ENCODE data around the gene SERINC1. TPM values are rescaled to one million over a fixed set of nuclear protein-coding genes. Genes with fewer than 3 reads are reported as not detected.

SERINC1 gene
- total and polyA plus RNA-seq, 7 experiments from 2014 or later: 63.7 to 141 (median 130) TPM

DNA sequence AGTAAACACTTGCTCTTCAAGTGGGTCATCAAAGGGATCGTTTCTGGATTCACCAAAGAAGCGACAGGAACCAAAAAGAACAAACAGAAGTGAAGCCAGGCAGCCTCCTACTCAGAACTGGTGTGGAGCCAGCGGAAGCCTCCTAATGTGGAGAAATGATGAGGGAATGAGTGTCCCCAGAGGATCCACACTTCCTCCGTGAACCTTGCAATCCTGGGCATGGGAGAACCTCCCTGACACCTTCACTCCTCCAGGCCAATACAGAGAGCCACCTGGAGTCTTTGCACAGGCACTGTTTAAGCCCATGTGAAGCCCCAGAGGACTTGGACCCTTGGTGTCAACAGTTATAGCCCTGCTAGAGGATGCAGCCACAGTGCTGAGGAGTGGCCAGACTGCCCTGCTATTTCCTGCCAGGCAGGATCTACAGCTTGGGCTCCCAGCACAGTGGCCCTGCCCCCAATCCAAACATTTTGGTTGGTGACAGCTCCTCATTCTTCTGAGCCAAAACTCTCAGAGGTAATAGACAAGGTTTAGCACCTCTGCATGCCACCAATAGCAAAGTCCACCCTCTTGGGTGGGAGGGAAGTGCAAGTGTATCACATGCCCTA, 23.2 kb upstream of the SERINC1 start:
- Histone ChIP-seq H3K4me1 (ENCODE audit: control insufficient read depth in 2 of 2, insufficient read depth in 2 of 2, low read length in 2 of 2) (no peaks in the 10 kb centered on the region), H3K27me3 (ENCODE audit: control insufficient read depth in 2 of 2, insufficient read depth in 2 of 2, low read length in 2 of 2) (peaks cover 0 to 3% of the 10 kb centered on the region in 2 donors), H3K9me3 (ENCODE audit: control insufficient read depth in 2 of 3, low read length in 3 of 3) (peaks cover 0 to 22% (median 7%) of the 10 kb centered on the region in 3 experiments), H3K4me3 (ENCODE audit: low read length) (no peak overlapping the region), H3K27ac (ENCODE audit: low read depth, low read length) (no peak overlapping the region), H3K36me3 (ENCODE audit: control insufficient read depth in 2 of 3, insufficient read depth in 3 of 3, low read length in 3 of 3) (no peaks in the 10 kb centered on the region)
- ChIA-PET POLR2A (no interaction called here), CTCF (no interaction called here)
- ATAC-seq: no peak
- peaks cover 0 to 17% (median 7%) of the 10 kb centered on the region in 7 donors for H3K4me1 Mint-ChIP-seq
- H3K9me3 Mint-ChIP-seq: peaks cover 8 to 42% (median 27%) of the 10 kb centered on the region in 11 donors
- no peak overlapping the region for H3K4me3 Mint-ChIP-seq
- H3K27me3 Mint-ChIP-seq: peaks cover 12 to 21% (median 16%) of the 10 kb centered on the region in 5 donors
- no peak overlapping the region for H3K27ac Mint-ChIP-seq
- peaks cover 4 to 15% (median 8%) of the 10 kb centered on the region in 5 donors for H3K36me3 Mint-ChIP-seq
- intact Hi-C loops (cut with micrococcal nuclease): loop anchor here (5.0 kb wide), 1 partner anchor 823 kb away; no protein-coding TSS in a partner anchor
- no peak for DNase-seq

DNA sequence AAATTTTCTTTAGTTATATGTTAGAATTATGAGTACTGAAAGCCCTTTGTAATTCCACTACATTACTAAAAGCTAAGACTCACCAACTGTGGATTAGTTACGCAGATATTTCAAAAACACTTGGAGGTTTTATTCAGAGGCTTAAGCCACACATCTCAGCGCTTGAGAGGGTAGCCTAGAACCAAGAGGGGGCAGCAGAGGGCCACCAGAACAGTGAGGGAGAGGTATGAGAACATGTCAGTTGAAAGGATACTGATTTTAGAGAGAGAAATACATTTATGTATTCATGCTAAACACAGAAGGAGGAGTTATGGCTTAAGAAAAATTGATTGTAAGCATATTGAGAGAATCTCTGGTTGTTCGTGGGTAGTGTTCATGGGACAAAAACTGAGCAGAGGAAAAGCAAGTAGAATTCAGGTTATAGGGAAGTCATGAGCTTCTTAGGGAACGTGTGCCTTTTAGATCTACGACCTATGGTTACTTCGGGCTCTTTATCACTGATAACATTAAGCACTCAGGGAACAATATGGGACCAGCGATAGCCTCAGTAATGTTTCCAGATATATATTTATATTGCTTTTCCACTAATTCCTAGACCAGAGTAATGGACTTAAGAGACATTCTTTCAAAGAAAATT, 20.4 kb upstream of the SERINC1 start:
- peaks cover 0 to 4% (median 3%) of the 10 kb centered on the region in 5 donors for H3K36me3 Mint-ChIP-seq
- no peaks in the 10 kb centered on the region for H3K4me1 ChIP-seq (ENCODE audit: control insufficient read depth in 2 of 2, insufficient read depth in 2 of 2, low read length in 2 of 2)
- POLR2A ChIA-PET: interaction anchor here (0.9 to 1.7 kb wide), 2 partner anchors 21 to 36 kb away, joined by 3 to 8 read pairs; partner anchors contain the start of gene SERINC1
- no peak overlapping the region for H3K27ac Mint-ChIP-seq
- H3K27ac ChIP-seq (ENCODE audit: low read depth, low read length): no peak overlapping the region
- H3K4me3 ChIP-seq (ENCODE audit: low read length): no peak overlapping the region
- H3K4me1 Mint-ChIP-seq: peaks cover 0 to 17% (median 7%) of the 10 kb centered on the region in 7 donors
- H3K9me3 Mint-ChIP-seq: peaks cover 0 to 14% (median 7%) of the 10 kb centered on the region in 11 donors
- intact Hi-C loops (cut with micrococcal nuclease): loop anchor here (1.0 to 5.0 kb wide), 6 partner anchors 38 to 825 kb away; partner anchors contain the start of gene PKIB (in 1 of the 2)
- DNase-seq (peak; percentile 33 to 72 (median 64)), ATAC-seq (peak; percentile 98)
- H3K27me3 ChIP-seq (ENCODE audit: control insufficient read depth in 2 of 2, insufficient read depth in 2 of 2, low read length in 2 of 2): peaks cover 0 to 3% of the 10 kb centered on the region in 2 donors
- CTCF ChIA-PET: interaction anchor here (0.7 to 7.2 kb wide), 8 partner anchors 8 to 83 kb away, joined by 3 to 94 read pairs (median 4); no protein-coding TSS in a partner anchor
- H3K9me3 ChIP-seq (ENCODE audit: control insufficient read depth in 2 of 3, low read length in 3 of 3): peaks cover 0 to 13% (median 0%) of the 10 kb centered on the region in 3 experiments
- no peaks in the 10 kb centered on the region for H3K36me3 ChIP-seq (ENCODE audit: control insufficient read depth in 2 of 3, insufficient read depth in 3 of 3, low read length in 3 of 3)
- peak overlapping the region in 4 of 10 donors; percentile 3 to 55 (median 8) for H3K4me3 Mint-ChIP-seq
- H3K27me3 Mint-ChIP-seq: peaks cover 0 to 3% (median 2%) of the 10 kb centered on the region in 5 donors

DNA sequence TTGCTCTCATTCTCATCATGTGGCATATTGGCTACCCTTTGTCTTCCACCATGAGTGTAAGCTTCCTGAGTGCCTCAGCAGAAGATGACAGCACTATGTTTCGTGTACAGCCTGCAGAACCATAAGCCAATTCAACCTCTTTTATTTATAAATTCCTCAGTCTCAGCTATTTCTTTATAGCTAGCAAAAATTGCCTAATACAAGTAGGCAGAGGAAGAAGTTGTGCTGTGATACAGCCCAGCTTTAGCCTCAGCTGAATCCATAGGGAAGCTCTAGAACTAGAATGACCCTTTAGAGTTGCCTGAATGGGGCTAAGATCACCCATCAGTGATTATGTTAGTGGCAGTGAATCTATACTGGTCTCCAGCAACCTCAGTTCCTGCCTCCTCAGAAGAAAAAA, 19.0 kb upstream of the SERINC1 start:
- Mint-ChIP-seq H3K4me1 (peaks cover 0 to 14% (median 4%) of the 10 kb centered on the region in 7 donors), H3K36me3 (peaks cover 0 to 4% (median 0%) of the 10 kb centered on the region in 5 donors), H3K27me3 (peaks cover 0 to 3% (median 0%) of the 10 kb centered on the region in 5 donors), H3K9me3 (peaks cover 0 to 4% (median 0%) of the 10 kb centered on the region in 11 donors), H3K27ac (no peak overlapping the region), H3K4me3 (no peak overlapping the region)
- POLR2A ChIA-PET: no interaction called here
- Histone ChIP-seq H3K9me3 (ENCODE audit: control insufficient read depth in 2 of 3, low read length in 3 of 3) (peaks cover 0 to under 1% (median 0%) of the 10 kb centered on the region in 3 experiments), H3K36me3 (ENCODE audit: control insufficient read depth in 2 of 3, insufficient read depth in 3 of 3, low read length in 3 of 3) (no peaks in the 10 kb centered on the region), H3K4me3 (ENCODE audit: low read length) (no peak overlapping the region), H3K4me1 (ENCODE audit: control insufficient read depth in 2 of 2, insufficient read depth in 2 of 2, low read length in 2 of 2) (no peaks in the 10 kb centered on the region), H3K27me3 (ENCODE audit: control insufficient read depth in 2 of 2, insufficient read depth in 2 of 2, low read length in 2 of 2) (no peaks in the 10 kb centered on the region), H3K27ac (ENCODE audit: low read depth, low read length) (no peak overlapping the region)
- DNase-seq (no peak), ATAC-seq (no peak)
- CTCF ChIA-PET: interaction anchor here (1.1 to 7.2 kb wide), 4 partner anchors 17 to 47 kb away, joined by 3 to 94 read pairs (median 4); no protein-coding TSS in a partner anchor
- intact Hi-C loops (cut with micrococcal nuclease): loop anchor here (5.0 kb wide), 1 partner anchor 827 kb away; no protein-coding TSS in a partner anchor

DNA sequence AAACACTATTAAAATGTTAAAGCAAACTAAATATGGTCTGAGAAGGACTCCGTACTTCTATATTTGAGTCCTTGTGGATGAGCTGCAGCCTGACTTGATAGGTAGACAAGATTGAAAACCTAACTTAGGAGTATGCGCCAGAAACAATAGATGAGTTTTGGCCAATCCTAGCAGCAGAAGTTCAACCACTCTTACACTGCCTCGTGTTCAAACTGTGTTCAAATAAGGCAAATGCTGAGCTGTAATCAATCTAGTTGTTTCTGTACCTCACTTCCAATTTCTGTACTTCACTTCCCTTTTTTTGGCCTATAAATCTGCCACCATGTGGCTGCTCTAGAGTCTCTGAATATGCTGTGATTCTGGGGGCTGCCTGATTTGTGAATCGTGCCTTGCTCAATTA, 13.2 kb upstream of the SERINC1 start:
- Mint-ChIP-seq H3K27ac (no peak overlapping the region), H3K9me3 (no peaks in the 10 kb centered on the region), H3K36me3 (no peaks in the 10 kb centered on the region), H3K27me3 (no peaks in the 10 kb centered on the region), H3K4me3 (no peak overlapping the region), H3K4me1 (no peaks in the 10 kb centered on the region)
- Histone ChIP-seq H3K27ac (ENCODE audit: low read depth, low read length) (no peak overlapping the region), H3K27me3 (ENCODE audit: control insufficient read depth in 2 of 2, insufficient read depth in 2 of 2, low read length in 2 of 2) (no peaks in the 10 kb centered on the region), H3K36me3 (ENCODE audit: control insufficient read depth in 2 of 3, insufficient read depth in 3 of 3, low read length in 3 of 3) (no peaks in the 10 kb centered on the region), H3K4me1 (ENCODE audit: control insufficient read depth in 2 of 2, insufficient read depth in 2 of 2, low read length in 2 of 2) (no peaks in the 10 kb centered on the region), H3K4me3 (ENCODE audit: low read length) (no peak overlapping the region), H3K9me3 (ENCODE audit: control insufficient read depth in 2 of 3, low read length in 3 of 3) (no peaks in the 10 kb centered on the region)
- intact Hi-C loops (cut with micrococcal nuclease): loop anchor here in 1 of 2 donors (2.0 kb wide), 1 partner anchor 104 kb away; no protein-coding TSS in a partner anchor
- DNase-seq (no peak), ATAC-seq (no peak)
- ChIA-PET POLR2A (no interaction called here), CTCF (interaction anchor here (0.7 to 2.2 kb wide), 2 partner anchors 46 to 242 kb away, joined by 4 to 8 read pairs; no protein-coding TSS in a partner anchor)

DNA sequence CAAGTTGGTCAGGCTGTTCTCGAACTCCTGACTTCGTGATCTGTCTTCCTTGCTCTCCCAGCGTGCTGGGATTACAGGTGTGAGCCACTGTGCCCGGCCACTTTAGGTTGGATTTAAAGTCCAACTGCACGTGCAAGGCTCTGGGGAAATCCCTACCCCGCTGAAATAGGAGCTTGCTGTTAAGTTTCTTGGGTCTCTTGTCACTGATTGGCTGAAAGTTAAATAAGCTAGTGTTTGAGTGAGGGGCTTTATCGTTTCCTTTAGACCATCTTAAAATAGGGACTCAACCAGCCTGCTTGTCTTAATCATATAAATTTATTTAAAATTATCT, 11.1 kb upstream of the SERINC1 start:
- intact Hi-C loops (cut with micrococcal nuclease): no loop called here
- Histone ChIP-seq H3K27me3 (ENCODE audit: control insufficient read depth in 2 of 2, insufficient read depth in 2 of 2, low read length in 2 of 2) (no peaks in the 10 kb centered on the region), H3K36me3 (ENCODE audit: control insufficient read depth in 2 of 3, insufficient read depth in 3 of 3, low read length in 3 of 3) (no peaks in the 10 kb centered on the region), H3K4me3 (ENCODE audit: low read length) (no peak overlapping the region), H3K4me1 (ENCODE audit: control insufficient read depth in 2 of 2, insufficient read depth in 2 of 2, low read length in 2 of 2) (no peaks in the 10 kb centered on the region), H3K27ac (ENCODE audit: low read depth, low read length) (no peak overlapping the region), H3K9me3 (ENCODE audit: control insufficient read depth in 2 of 3, low read length in 3 of 3) (no peaks in the 10 kb centered on the region)
- H3K27ac Mint-ChIP-seq: no peak overlapping the region
- H3K36me3 Mint-ChIP-seq: no peaks in the 10 kb centered on the region
- ChIA-PET POLR2A (interaction anchor here (1.0 kb wide), 1 partner anchor 69 kb away, joined by 3 read pairs; no protein-coding TSS in a partner anchor), CTCF (interaction anchor here (0.6 to 2.2 kb wide), 3 partner anchors 9 to 48 kb away, joined by 3 to 8 read pairs (median 6); no protein-coding TSS in a partner anchor)
- H3K4me1 Mint-ChIP-seq: no peaks in the 10 kb centered on the region
- DNase-seq (no peak), ATAC-seq (no peak)
- no peak overlapping the region for H3K4me3 Mint-ChIP-seq
- H3K27me3 Mint-ChIP-seq: no peaks in the 10 kb centered on the region
- H3K9me3 Mint-ChIP-seq: no peaks in the 10 kb centered on the region

DNA sequence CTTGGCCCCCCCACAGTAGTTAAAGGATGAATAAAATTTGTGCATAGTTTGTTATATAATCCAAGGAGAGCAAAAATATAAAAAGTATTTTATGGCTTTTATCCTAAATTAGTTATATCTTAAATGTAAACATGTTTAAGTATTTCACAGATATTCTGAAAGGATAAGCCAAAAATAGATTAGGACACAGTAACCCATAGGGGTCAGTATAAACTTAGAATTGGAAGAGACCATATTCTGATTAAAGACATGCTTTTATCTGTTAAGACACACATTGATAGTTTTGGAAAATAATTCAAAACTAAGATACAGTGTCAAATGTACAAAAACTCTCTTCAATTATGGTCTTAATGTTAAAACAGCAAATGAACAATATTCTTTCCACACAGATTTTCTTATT, 4.5 kb upstream of the SERINC1 start:
- no peak for ATAC-seq
- peaks cover 0 to 5% (median 0%) of the 10 kb centered on the region in 11 donors for H3K9me3 Mint-ChIP-seq
- H3K36me3 ChIP-seq (ENCODE audit: control insufficient read depth in 2 of 3, insufficient read depth in 3 of 3, low read length in 3 of 3): peaks cover 0 to 5% (median 0%) of the 10 kb centered on the region in 3 experiments
- peaks cover 3 to 5% of the 10 kb centered on the region in 2 donors for H3K4me1 ChIP-seq (ENCODE audit: control insufficient read depth in 2 of 2, insufficient read depth in 2 of 2, low read length in 2 of 2)
- H3K27ac Mint-ChIP-seq: peak overlapping the region in 1 of 9 donors; percentile 19
- H3K27ac ChIP-seq (ENCODE audit: low read depth, low read length): no peak overlapping the region
- peaks cover 0 to 3% (median 0%) of the 10 kb centered on the region in 5 donors for H3K27me3 Mint-ChIP-seq
- H3K9me3 ChIP-seq (ENCODE audit: control insufficient read depth in 2 of 3, low read length in 3 of 3): no peaks in the 10 kb centered on the region
- H3K36me3 Mint-ChIP-seq: peaks cover 0 to 6% (median 3%) of the 10 kb centered on the region in 5 donors
- H3K4me3 ChIP-seq (ENCODE audit: low read length): no peak overlapping the region
- H3K27me3 ChIP-seq (ENCODE audit: control insufficient read depth in 2 of 2, insufficient read depth in 2 of 2, low read length in 2 of 2): no peaks in the 10 kb centered on the region
- intact Hi-C loops (cut with micrococcal nuclease): loop anchor here (1.0 to 5.0 kb wide), 4 partner anchors 54 to 841 kb away; no protein-coding TSS in a partner anchor
- H3K4me3 Mint-ChIP-seq: no peak overlapping the region
- H3K4me1 Mint-ChIP-seq: peaks cover 0 to 8% (median 2%) of the 10 kb centered on the region in 7 donors
- DNase-seq: peak in 5 of 9 donors; percentile 15 to 40 (median 34)
- ChIA-PET POLR2A (no interaction called here), CTCF (interaction anchor here (2.5 kb wide), 1 partner anchor 54 kb away, joined by 15 read pairs; no protein-coding TSS in a partner anchor)

Data from naive thymus-derived CD4-positive, alpha-beta T cell (primary cell).